Liver (tissue), 3 donors: ENCODE data around the gene AGBL4.

Source experiments
- FOXA1 ChIP-seq: IDR thresholded peaks from 2 replicates; pipeline ENCODE4 v1.6.1; 2016; ENCODE audit warnings: antibody characterized with exemption
- GABPA ChIP-seq, 2 donors: IDR thresholded peaks in 1 of 2; conservative IDR thresholded peaks in 1 of 2; 2 replicates each; pipeline ENCODE4 v1.6.1; 2016; ENCODE audit warnings: antibody characterized with exemption in 2 of 2, mild to moderate bottlenecking in 1 of 2, moderate library complexity in 1 of 2
- JUND ChIP-seq, 2 donors: IDR thresholded peaks; 2 replicates each; pipeline ENCODE4 v1.6.1; 2016; ENCODE audit warnings: antibody characterized with exemption in 2 of 2
- NR2F2 ChIP-seq: IDR thresholded peaks from 2 replicates; pipeline ENCODE4 v1.6.1; 2016; ENCODE audit warnings: antibody characterized with exemption
- RAD21 ChIP-seq, 2 donors: IDR thresholded peaks; 2 replicates each; pipeline ENCODE4 v1.6.1; 2016; ENCODE audit warnings: antibody characterized with exemption in 2 of 2, mild to moderate bottlenecking in 2 of 2
- SP1 ChIP-seq: IDR thresholded peaks from 2 replicates; pipeline ENCODE4 v1.6.1; 2018; ENCODE audit warnings: antibody characterized with exemption, mild to moderate bottlenecking
- TAF1 ChIP-seq: conservative IDR thresholded peaks from 2 replicates; pipeline ENCODE4 v1.6.1; 2016; ENCODE audit warnings: antibody characterized with exemption, mild to moderate bottlenecking
- TF ChIP-seq, protein P1 (sequence below): fragments of 150-350 bp; IDR thresholded peaks from 2 replicates; pipeline ENCODE4 v1.5.1; 2017; ENCODE audit warnings: improper control_type of control experiment, low read depth, low read length; ENCODE audit not compliant: missing input control
- TF ChIP-seq, protein P2 (sequence below): IDR thresholded peaks from 2 replicates; pipeline ENCODE4 v1.6.1; 2016; ENCODE audit warnings: antibody characterized with exemption, mild to moderate bottlenecking
- TF ChIP-seq, protein P3 (sequence below): IDR thresholded peaks from 2 replicates; pipeline ENCODE4 v1.6.1; 2016; ENCODE audit warnings: antibody characterized with exemption
- donor health status: healthy.
- donor health status: healthy.

DNA sequence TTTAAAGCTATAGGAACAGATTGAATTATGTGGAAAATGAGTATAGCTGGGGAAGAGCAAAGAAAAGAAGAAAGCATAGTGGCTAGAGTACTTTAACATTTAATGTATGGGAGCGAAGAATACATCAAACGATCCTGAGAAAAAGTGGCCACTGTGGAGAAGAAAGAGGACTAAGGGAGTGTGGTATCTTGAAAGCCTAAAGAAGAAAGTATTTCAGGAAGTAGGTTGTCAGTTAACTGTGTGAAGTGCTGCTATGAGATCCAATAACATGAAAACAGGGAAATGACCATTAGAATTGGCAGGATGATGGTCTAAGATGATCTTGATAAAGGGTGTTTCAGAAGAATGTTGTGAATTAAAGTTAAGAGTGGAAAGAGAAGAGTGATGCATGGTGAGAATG lies 1027.4 kb downstream of the AGBL4 start:
- TF ChIP-seq RAD21 (IDR thresholded peaks at IDR 0.05) (no peak), TAF1 (no peak), GABPA (IDR thresholded peaks at IDR 0.05 in 1 of 2, conservative IDR thresholded peaks at IDR 0.05 in 1 of 2) (no peak), SP1 (no peak), NR2F2 (no peak), JUND (IDR thresholded peaks at IDR 0.05) (no peak), FOXA1 (no peak)
- TF ChIP-seq, protein P1, sequence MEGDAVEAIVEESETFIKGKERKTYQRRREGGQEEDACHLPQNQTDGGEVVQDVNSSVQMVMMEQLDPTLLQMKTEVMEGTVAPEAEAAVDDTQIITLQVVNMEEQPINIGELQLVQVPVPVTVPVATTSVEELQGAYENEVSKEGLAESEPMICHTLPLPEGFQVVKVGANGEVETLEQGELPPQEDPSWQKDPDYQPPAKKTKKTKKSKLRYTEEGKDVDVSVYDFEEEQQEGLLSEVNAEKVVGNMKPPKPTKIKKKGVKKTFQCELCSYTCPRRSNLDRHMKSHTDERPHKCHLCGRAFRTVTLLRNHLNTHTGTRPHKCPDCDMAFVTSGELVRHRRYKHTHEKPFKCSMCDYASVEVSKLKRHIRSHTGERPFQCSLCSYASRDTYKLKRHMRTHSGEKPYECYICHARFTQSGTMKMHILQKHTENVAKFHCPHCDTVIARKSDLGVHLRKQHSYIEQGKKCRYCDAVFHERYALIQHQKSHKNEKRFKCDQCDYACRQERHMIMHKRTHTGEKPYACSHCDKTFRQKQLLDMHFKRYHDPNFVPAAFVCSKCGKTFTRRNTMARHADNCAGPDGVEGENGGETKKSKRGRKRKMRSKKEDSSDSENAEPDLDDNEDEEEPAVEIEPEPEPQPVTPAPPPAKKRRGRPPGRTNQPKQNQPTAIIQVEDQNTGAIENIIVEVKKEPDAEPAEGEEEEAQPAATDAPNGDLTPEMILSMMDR = no peak
- TF ChIP-seq, protein P2, sequence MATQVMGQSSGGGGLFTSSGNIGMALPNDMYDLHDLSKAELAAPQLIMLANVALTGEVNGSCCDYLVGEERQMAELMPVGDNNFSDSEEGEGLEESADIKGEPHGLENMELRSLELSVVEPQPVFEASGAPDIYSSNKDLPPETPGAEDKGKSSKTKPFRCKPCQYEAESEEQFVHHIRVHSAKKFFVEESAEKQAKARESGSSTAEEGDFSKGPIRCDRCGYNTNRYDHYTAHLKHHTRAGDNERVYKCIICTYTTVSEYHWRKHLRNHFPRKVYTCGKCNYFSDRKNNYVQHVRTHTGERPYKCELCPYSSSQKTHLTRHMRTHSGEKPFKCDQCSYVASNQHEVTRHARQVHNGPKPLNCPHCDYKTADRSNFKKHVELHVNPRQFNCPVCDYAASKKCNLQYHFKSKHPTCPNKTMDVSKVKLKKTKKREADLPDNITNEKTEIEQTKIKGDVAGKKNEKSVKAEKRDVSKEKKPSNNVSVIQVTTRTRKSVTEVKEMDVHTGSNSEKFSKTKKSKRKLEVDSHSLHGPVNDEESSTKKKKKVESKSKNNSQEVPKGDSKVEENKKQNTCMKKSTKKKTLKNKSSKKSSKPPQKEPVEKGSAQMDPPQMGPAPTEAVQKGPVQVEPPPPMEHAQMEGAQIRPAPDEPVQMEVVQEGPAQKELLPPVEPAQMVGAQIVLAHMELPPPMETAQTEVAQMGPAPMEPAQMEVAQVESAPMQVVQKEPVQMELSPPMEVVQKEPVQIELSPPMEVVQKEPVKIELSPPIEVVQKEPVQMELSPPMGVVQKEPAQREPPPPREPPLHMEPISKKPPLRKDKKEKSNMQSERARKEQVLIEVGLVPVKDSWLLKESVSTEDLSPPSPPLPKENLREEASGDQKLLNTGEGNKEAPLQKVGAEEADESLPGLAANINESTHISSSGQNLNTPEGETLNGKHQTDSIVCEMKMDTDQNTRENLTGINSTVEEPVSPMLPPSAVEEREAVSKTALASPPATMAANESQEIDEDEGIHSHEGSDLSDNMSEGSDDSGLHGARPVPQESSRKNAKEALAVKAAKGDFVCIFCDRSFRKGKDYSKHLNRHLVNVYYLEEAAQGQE = no peak
- TF ChIP-seq, protein P3, sequence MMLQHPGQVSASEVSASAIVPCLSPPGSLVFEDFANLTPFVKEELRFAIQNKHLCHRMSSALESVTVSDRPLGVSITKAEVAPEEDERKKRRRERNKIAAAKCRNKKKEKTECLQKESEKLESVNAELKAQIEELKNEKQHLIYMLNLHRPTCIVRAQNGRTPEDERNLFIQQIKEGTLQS = no peak
